Loucy (cell line): ENCODE data around the gene DOCK9.

Experiments used
- EZH2phosphoT487 ChIP-seq: fragments of 200-600 bp; IDR thresholded peaks from 2 replicates; pipeline ENCODE4 v1.6.1; 2018; ENCODE audit warnings: antibody characterized with exemption, mild to moderate bottlenecking, moderate library complexity, borderline replicate concordance
- TF ChIP-seq, protein P1 (sequence below): fragments of 200-600 bp; sonication (generic); conservative IDR thresholded peaks from 2 replicates; pipeline ENCODE4 v1.5.1; 2014; ENCODE audit warnings: mild to moderate bottlenecking, antibody characterized with exemption, low read length

DNA sequence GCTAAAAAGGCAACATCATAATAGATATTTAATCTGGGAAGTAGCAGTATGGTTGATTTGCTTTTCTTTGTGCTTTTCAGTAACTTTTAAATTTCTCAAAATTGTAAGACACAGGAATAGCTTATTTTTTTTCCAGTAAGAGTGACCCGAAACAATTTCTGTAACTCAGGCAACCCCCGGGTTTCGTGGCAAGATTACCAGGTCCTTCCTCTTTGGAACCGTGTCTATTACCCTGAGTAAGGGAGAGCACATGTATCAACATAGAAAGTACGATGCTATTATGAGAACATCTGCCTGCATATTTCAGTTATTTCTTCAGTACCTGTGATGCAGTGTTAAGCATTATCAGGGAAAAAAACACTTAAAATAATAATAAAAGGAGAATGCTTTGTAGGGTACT, 64.1 kb downstream of the DOCK9 start:
- TF ChIP-seq, protein P1, sequence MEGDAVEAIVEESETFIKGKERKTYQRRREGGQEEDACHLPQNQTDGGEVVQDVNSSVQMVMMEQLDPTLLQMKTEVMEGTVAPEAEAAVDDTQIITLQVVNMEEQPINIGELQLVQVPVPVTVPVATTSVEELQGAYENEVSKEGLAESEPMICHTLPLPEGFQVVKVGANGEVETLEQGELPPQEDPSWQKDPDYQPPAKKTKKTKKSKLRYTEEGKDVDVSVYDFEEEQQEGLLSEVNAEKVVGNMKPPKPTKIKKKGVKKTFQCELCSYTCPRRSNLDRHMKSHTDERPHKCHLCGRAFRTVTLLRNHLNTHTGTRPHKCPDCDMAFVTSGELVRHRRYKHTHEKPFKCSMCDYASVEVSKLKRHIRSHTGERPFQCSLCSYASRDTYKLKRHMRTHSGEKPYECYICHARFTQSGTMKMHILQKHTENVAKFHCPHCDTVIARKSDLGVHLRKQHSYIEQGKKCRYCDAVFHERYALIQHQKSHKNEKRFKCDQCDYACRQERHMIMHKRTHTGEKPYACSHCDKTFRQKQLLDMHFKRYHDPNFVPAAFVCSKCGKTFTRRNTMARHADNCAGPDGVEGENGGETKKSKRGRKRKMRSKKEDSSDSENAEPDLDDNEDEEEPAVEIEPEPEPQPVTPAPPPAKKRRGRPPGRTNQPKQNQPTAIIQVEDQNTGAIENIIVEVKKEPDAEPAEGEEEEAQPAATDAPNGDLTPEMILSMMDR: no peak
- no peak for TF ChIP-seq EZH2phosphoT487
